Midbrain (tissue), 1 donor: Measurements from ENCODE around the gene ACTN4.

ENCODE experiments used
- DNase-seq: peaks from one replicate; lab custom pipeline; 2025; lab: John Stamatoyannopoulos, UW

The ACTN4 gene

DNA sequence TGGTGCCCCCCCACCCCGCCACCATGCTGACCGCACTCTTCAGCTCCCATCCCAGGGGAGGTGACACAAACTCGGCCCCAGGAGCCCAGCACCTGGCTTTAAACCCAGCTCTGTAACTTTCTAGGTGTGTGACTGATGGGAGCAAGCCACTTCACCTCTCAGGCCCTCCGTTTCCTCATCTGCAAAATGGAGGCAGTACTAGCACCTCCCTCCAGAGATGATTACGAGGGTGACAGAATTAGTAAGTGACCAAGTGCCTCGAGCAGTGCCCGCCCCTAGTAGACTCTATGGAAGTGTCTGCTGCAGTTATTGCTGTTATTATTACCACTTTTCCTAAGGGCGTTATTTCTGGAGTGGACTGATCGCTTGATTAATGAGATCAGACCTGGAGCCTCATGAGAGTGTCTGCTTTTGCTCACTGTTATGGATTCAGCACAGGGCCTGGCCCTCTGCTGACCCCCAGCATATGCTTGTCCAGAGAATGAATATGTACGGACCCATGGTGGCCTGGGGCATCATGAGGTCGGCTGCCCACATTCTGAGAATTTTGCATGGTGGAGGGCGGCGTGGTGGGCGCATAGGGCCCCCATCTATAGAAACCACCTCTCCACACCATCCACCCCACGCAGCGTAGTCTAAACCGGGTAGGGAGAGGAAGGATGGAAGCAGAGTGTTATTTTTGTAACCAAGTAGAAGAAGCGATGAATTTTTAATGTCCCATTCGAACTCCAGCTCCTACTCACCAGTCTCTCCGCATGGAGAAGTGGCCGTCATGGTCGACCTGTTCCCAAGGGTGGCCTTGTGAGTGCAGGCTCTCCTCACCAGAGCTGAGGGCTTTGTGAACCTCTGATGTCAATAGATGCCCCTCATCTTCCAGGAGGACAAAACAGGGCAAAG lies 48.6 kb downstream of the ACTN4 start:
- no peak for DNase-seq

DNA sequence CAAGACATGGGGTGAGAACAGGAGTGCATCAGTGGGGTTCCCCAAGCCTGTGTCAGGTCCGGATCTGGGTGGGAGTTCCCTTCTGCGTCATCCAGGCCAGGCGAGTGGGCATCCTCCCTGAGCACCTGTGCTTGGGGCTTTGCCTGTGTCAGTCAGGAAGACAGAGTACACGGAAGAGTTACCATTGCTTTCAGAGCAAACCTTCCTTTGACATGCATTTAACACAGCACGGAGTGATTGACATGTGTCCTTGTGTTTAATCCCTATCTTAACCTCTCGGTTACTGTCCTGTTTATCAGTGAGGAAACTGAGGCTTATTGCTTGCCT lies 49.2 kb downstream of the ACTN4 start:
- no peak for DNase-seq

- DNase-seq = no peak
Observed at GRCh38 chr19:38697197-38697596, 49.7 kb downstream of the ACTN4 start.

DNA sequence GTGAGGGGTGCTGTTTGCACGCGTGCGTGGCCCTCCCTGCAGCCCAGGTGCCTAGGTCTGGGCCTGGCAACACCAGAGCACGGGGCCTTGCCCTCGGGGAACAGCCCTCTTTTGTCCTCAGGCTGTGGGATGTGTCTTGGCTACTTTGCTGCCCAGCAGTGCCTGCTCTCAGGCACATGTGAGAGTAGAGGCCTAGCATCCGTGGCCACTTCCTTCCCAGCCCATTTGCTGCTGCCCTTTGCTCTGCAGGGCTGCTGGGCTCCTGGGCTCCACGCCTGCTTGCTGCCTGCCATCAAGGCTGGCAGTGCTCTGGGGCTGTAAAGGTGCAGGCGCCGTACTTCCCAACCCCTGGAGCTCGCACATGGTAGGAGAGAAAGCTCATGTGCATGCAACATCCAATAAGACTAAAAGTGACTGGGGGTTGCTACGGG lies 50.2 kb downstream of the ACTN4 start:
- DNase-seq = no peak

DNA sequence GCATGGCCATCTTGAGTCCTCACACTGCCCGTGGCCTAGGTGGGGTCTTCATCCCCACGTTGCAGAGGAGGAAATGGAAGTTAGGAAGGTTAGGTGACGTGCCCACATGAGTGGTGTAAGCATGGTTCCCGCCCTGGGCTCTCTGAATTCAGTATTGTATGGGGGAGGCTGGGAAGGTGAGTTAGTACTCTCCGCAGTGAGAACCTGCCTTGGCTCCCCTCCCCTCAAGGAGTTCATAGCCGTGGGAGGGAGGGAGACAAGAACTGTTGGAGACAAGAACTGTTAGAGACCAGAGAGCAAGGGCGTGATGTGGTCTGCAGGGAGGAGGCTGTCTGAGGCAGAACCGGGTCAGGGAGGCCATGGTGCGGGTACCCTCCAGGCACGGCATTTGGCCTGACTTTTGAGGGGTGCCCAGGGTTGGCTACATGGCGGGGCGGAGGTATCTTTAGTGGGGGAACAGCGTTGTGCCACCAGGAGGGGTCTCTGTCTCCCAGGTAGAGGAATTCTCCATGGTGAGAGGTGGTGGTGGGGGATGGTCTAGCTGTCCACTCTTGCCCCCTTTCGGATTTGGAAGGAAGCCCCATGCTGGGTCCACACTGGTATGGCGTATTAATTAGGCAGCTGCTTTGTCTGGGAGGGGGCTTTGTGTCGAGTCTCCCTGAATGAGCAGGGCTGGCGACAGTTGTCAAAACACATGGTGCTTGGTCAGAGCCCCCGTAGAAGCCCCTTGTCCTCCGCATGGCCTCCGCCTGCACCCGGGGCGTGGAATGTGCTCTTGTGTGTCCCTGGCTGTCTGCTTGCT lies 51.0 kb downstream of the ACTN4 start:
- DNase-seq = no peak

DNA sequence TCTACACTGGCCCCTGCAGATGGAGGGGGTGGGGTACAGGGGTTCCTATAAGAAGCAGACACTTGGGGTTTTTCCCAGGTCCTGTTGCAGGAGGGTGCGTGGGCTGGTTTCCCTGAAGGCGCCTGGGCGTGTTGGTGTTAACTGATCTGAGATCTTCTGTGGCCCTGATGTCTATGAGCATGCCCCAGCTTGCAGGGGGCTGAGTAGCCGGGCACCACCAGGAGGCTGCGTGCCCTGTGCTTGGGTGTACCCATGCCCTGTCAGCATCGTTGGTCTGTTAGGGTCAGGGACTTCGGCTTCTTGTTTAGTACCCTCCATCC lies 51.5 kb downstream of the ACTN4 start:
- no peak for DNase-seq

- no peak for DNase-seq
Observed at GRCh38 chr19:38699647-38700349, 52.3 kb downstream of the ACTN4 start.

- DNase-seq = no peak
Observed at GRCh38 chr19:38700350-38700901, 53.0 kb downstream of the ACTN4 start.

GRCh38 chr19:38700902-38701454 lies 53.5 kb downstream of the ACTN4 start:
- DNase-seq = no peak

- DNase-seq = no peak
Observed at GRCh38 chr19:38701455-38702063, 54.1 kb downstream of the ACTN4 start.

DNA sequence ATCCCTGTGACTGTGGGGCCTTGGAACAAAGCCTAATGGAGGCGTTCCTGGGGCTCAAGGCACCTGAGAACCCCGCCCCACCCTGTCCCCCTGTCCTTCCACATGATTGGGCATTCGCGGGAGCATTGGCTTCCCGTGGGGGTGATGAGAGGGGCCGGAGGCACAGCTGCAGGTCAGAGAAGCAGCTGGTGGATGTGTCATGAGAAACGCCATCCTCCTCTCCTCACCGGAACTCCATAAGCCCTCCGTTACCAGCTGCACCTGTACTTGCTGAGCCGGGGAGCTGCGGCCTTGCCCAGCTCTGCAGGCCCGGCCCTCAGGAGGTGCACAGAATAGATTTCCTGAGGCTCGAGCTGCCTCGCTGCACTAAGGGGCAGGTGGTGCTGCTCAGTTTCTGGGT lies 54.8 kb downstream of the ACTN4 start:
- no peak for DNase-seq

- DNase-seq = no peak
Observed at GRCh38 chr19:38703509-38703908, 56.1 kb downstream of the ACTN4 start.

- DNase-seq = no peak
Observed at GRCh38 chr19:38704488-38705026, 57.1 kb downstream of the ACTN4 start.

DNA sequence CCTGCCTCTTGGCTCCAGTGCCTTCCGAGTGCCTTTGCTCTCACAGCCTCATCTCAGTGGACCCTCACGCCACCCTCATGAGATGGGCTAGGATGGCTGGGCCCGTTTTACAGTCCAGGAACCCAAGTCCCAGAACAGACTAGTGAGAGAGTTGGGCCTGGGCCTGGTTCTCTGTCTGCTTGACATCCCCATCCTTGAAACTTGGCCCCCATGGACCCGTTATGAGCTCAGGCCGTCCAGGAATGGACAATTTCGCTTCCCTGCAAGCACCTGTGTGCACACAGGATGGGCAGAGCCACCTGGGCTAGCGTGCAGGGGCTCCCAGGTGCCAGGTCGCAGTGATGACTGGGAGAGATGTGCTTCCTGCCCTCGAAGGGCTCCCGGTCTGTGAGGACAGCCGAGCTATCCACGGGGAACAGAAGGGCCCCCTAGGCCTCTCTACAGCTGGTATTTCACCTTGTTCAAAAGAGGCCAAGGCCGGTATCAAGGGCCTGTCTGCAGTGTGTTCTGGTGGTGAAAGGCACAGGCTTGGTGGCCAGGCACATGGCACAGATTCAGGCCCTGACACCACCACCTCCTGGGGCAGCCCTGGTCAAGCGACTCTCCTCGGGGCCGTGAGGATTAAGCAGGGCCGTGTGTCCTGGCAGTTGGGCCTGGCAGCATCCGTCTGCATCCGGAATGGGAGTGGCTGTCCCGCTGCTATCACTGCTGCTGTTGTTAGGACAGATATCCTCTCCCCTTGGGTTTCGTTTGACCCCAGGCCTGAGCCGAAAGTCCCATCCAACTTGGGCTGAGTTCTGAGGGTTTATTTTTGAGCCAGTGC lies 58.0 kb downstream of the ACTN4 start:
- no peak for DNase-seq

DNA sequence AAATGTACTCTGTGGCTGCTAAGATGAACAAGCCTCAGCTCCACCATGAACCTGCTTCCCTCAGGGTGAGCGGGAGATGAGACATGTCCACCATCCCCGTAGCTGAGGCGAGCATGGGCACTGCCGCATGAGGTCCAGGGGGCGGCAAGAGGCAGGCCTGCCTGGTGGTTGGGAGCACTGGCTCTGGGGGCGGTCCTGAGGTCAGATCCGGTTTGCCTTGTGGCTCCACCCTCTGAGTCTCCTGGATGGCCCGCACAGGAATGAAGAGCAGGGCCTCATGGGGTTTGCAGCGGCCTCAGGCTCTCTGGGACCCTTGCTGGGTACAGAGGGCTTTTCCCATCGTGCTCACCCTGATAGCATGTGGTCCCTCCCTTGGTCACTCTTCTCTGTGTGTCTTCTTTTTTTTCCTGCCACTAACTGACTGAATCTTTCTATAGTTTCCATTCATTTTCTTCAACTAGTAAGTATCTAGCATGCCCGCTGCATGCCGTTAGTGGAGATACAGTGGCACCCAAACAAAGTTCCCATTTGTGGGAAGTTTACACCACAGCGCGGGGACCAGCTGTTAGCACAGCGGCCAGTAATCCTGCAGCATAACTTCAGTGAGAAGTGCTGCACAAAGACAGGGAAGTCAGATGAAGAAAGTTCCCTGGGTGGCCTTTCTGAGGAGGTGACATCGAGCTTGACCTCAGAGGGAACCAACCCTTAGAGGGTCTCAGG lies 59.5 kb downstream of the ACTN4 start:
- no peak for DNase-seq

DNA sequence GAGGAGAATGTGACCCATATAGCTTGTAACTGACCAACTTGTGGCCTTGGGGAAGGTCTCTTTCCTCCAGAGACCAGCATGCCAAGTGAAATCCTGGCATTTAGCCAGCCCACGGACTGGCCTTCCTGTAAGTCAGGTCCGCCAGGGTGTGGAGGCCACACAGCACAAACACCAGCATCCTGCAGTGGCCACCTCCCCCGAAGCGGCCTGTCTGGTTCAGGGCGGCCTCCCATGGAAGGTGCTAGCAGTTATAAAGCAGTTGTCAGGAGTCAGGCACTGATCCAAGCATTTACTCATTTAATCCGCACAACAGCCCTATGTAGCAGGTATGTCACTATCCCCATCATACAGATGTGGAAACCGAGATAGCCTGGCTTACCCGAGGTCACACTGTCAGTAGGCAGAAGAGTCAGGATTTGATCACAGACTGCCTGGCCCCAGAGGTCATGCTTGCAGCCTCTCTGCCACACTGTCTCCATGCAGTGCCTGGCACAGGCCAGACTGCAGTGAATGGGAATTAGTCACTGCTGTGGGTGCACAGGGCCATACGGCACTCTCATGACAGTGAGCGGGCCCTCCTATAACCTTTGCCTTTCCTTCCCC lies 60.2 kb downstream of the ACTN4 start:
- DNase-seq = no peak

DNA sequence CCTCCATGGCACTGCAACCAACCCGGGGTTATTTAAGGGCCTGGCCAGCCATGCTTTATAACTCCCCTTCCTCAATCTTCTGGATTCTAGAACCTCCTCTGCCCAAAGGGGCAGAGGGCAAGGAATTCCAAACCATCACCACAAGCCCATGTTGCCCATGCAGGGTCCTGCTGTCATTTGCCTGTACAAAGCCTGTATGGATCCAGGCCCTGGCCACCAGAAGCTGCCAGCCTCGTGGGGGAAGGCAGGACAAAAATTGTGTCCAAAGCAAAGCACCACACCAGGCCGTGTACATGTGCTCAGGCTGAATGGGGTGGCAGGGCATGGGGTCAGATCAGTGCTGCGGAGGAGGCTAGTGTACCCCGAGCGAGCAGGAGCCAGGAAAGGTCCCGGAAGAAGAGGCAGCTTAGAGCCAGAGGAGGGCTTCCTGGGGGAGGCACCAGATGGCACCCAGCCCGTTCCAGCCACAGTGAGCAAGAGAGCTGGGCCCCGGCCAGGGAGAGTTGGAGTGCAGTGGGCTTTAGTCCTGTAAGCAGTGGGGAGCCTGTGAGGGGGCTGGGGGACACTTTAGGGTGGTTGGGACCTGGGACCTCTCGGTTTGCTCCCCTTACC lies 61.1 kb downstream of the ACTN4 start:
- DNase-seq = no peak

DNA sequence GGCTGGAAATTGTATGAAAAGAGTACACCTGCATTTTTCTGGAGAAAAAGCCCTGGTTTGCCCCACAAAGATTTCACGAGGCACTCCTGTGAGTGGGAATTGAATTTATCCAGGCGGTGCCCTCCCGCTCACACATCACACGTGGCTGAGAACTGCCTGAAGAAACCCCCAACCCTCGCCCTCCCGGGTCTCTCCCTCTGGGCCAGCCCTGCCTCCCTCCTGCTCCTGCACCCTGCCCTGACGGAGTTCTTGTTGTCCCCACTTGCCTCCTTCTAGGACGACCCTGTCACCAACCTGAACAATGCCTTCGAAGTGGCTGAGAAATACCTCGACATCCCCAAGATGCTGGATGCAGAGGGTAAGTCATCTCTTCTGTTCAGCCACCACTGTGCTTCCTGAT lies 61.7 kb downstream of the ACTN4 start:
- DNase-seq = no peak
